Measurements from ENCODE around the gene ATP6V0E1.

DNA sequence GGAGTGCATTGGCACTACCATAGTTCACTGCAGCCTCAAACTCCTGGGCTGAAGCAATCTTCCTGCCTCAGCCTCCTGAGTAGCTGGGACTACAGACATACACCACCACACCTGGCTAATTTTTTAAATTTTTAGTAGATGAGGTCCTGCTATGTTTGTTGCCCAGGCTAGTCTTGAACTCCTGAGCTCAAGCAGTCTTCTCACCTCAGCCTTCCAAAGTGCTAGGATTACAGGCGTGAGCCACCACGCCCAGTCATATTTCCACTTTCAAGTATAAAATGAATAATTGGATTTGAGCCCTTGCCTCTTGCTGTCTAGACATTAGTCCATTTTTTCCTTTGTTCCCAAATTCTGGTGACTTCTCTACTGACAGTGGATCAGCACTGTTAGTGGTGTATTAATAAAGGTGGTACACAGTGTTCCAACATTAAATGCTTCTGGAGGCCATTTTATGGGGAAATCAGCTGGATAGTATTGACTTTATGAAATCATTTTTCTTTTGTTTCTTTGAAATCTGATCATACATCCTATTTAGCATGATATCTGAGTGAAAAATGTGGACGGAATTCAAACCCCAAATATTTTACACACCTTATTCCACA, 15.9 kb downstream of the ATP6V0E1 start:
- no peak for TF ChIP-seq EZH2phosphoT487 (IDR thresholded peaks at IDR 0.05; ENCODE audit: low read length)
- TF ChIP-seq, protein P1, sequence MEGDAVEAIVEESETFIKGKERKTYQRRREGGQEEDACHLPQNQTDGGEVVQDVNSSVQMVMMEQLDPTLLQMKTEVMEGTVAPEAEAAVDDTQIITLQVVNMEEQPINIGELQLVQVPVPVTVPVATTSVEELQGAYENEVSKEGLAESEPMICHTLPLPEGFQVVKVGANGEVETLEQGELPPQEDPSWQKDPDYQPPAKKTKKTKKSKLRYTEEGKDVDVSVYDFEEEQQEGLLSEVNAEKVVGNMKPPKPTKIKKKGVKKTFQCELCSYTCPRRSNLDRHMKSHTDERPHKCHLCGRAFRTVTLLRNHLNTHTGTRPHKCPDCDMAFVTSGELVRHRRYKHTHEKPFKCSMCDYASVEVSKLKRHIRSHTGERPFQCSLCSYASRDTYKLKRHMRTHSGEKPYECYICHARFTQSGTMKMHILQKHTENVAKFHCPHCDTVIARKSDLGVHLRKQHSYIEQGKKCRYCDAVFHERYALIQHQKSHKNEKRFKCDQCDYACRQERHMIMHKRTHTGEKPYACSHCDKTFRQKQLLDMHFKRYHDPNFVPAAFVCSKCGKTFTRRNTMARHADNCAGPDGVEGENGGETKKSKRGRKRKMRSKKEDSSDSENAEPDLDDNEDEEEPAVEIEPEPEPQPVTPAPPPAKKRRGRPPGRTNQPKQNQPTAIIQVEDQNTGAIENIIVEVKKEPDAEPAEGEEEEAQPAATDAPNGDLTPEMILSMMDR (IDR thresholded peaks at IDR 0.05; ENCODE audit: low read length) = no peak
